GM12865 (cell line): ENCODE results near the gene COX19.
"Not testable (repeated sequence)": the region's sequence is repeated elsewhere in the genome, so short reads cannot be mapped to it uniquely, and the experiment has no call there.

Experiments used
- DNase-seq: peaks from one replicate; pipeline ENCODE4 v3.0.0; 2010; ENCODE audit warnings: low read depth
- H3K4me3 ChIP-seq: 2 replicates; pipeline ENCODE4 v1.5.1; 2011; ENCODE audit warnings: mild to moderate bottlenecking, low read depth, low read length, control low read depth
- CTCF ChIP-seq: IDR thresholded peaks from 2 replicates; pipeline ENCODE4 v1.5.1; 2011; ENCODE audit warnings: low read length, control low read depth, low read depth, inconsistent platforms; ENCODE audit not compliant: insufficient read depth; ENCODE audit errors: missing control alignments

Gene COX19

GRCh38 chr7:944744-945143 lies 30.6 kb downstream of the COX19 start:
- TF ChIP-seq CTCF = no peak
- no peak for DNase-seq
- no peak overlapping the region for H3K4me3 ChIP-seq

GRCh38 chr7:943793-944192 lies 31.6 kb downstream of the COX19 start:
- not testable (repeated sequence) for H3K4me3 ChIP-seq

GRCh38 chr7:940599-941408 lies 34.5 kb downstream of the COX19 start:
- no peak for TF ChIP-seq CTCF
- DNase-seq = no peak
- no peak overlapping the region for H3K4me3 ChIP-seq

More at GRCh38 chr7:943793-944192, 31.6 kb downstream of the COX19 start:
- not testable (repeated sequence) for DNase-seq

GRCh38 chr7:939843-940242 lies 35.5 kb downstream of the COX19 start:
- no peak overlapping the region for H3K4me3 ChIP-seq
- TF ChIP-seq CTCF = no peak
- DNase-seq = no peak

GRCh38 chr7:938546-939185 lies 36.7 kb downstream of the COX19 start:
- DNase-seq = no peak
- no peak overlapping the region for H3K4me3 ChIP-seq
- TF ChIP-seq CTCF = no peak

GRCh38 chr7:937856-938484 lies 37.4 kb downstream of the COX19 start:
- DNase-seq = no peak
- H3K4me3 ChIP-seq = no peak overlapping the region
- TF ChIP-seq CTCF = no peak

- H3K4me3 ChIP-seq = peak overlapping the region; percentile 21
- no peak for TF ChIP-seq CTCF
- DNase-seq = peak; percentile 96
These were observed 38.8 kb downstream of the COX19 start for GRCh38 chr7:936386-937054.
